PFSK-1 (cell line): Measurements from ENCODE around the gene BPGM.

ENCODE experiments used
- FOXP2 ChIP-seq: optimal IDR thresholded peaks from 2 replicates; pipeline ENCODE3; 2011; ENCODE audit warnings: borderline replicate concordance, control low read depth, inconsistent platforms; ENCODE audit not compliant: insufficient read depth; ENCODE audit errors: extremely low read length, extremely low read depth
- POLR2AphosphoS5 ChIP-seq: IDR thresholded peaks from 2 replicates; pipeline ENCODE4 v1.6.1; 2012; ENCODE audit warnings: low read depth, mild to moderate bottlenecking, control low read depth, low read length, moderate library complexity
- SIN3A ChIP-seq: IDR thresholded peaks from 2 replicates; pipeline ENCODE4 v1.6.1; 2012; ENCODE audit warnings: mild to moderate bottlenecking, low read length, moderate library complexity, borderline replicate concordance; ENCODE audit not compliant: insufficient read depth
- TAF1 ChIP-seq: IDR thresholded peaks from 2 replicates; pipeline ENCODE4 v1.6.1; 2012; ENCODE audit warnings: low read length, control low read depth, borderline replicate concordance; ENCODE audit not compliant: insufficient read depth
- TF ChIP-seq, protein P1 (sequence below), 2 experiments: IDR thresholded peaks; 2 replicates each; pipeline versions ENCODE4 v1.6.1 to v1.8.0; 2011 to 2012; ENCODE audit warnings: low read depth in 2 of 2, low read length in 2 of 2, control low read depth in 1 of 2, inconsistent platforms in 1 of 2, mild to moderate bottlenecking in 1 of 2, moderate library complexity in 1 of 2; ENCODE audit not compliant: insufficient read depth in 1 of 2

The BPGM gene

GRCh38 chr7:134692344-134692705, 45.7 kb downstream of the BPGM start:
- TF ChIP-seq TAF1: no peak
- no peak for TF ChIP-seq SIN3A
- no peak for TF ChIP-seq POLR2AphosphoS5
- TF ChIP-seq, protein P1, sequence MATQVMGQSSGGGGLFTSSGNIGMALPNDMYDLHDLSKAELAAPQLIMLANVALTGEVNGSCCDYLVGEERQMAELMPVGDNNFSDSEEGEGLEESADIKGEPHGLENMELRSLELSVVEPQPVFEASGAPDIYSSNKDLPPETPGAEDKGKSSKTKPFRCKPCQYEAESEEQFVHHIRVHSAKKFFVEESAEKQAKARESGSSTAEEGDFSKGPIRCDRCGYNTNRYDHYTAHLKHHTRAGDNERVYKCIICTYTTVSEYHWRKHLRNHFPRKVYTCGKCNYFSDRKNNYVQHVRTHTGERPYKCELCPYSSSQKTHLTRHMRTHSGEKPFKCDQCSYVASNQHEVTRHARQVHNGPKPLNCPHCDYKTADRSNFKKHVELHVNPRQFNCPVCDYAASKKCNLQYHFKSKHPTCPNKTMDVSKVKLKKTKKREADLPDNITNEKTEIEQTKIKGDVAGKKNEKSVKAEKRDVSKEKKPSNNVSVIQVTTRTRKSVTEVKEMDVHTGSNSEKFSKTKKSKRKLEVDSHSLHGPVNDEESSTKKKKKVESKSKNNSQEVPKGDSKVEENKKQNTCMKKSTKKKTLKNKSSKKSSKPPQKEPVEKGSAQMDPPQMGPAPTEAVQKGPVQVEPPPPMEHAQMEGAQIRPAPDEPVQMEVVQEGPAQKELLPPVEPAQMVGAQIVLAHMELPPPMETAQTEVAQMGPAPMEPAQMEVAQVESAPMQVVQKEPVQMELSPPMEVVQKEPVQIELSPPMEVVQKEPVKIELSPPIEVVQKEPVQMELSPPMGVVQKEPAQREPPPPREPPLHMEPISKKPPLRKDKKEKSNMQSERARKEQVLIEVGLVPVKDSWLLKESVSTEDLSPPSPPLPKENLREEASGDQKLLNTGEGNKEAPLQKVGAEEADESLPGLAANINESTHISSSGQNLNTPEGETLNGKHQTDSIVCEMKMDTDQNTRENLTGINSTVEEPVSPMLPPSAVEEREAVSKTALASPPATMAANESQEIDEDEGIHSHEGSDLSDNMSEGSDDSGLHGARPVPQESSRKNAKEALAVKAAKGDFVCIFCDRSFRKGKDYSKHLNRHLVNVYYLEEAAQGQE (IDR thresholded peaks at IDR 0.05; ENCODE audit: insufficient read depth in 1 of 2, low read depth in 2 of 2, low read length in 2 of 2): no peak
- no peak for TF ChIP-seq FOXP2

DNA sequence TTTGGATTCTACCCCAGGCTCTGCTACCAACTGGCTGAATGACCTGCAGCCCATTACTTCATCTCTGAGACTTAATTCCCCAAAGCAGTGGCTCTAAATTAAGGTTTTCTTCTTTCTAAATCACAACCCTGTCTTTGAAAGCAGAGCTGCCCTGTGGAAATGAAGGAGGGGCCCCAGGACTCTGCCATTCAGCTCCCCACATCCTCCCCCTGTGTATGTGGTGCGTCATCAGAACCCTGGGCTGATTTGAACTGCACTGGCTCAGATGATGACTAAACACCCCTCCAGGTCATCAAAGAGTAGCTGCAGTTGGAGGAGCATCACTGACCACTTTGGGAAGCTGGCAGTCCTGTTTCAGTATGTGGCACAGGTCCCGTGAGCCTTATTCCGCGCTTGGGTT, 46.6 kb downstream of the BPGM start:
- TF ChIP-seq, protein P1 (IDR thresholded peaks at IDR 0.05; ENCODE audit: insufficient read depth in 1 of 2, low read depth in 2 of 2, low read length in 2 of 2): no peak
- TF ChIP-seq POLR2AphosphoS5 (no peak), TAF1 (no peak), SIN3A (no peak), FOXP2 (no peak)

- TF ChIP-seq POLR2AphosphoS5: no peak
- TF ChIP-seq FOXP2: no peak
- TF ChIP-seq, protein P1 (IDR thresholded peaks at IDR 0.05; ENCODE audit: insufficient read depth in 1 of 2, low read depth in 2 of 2, low read length in 2 of 2): no peak
- TF ChIP-seq SIN3A: no peak
- TF ChIP-seq TAF1: no peak
Observed at GRCh38 chr7:134694299-134694698, 47.6 kb downstream of the BPGM start.

DNA sequence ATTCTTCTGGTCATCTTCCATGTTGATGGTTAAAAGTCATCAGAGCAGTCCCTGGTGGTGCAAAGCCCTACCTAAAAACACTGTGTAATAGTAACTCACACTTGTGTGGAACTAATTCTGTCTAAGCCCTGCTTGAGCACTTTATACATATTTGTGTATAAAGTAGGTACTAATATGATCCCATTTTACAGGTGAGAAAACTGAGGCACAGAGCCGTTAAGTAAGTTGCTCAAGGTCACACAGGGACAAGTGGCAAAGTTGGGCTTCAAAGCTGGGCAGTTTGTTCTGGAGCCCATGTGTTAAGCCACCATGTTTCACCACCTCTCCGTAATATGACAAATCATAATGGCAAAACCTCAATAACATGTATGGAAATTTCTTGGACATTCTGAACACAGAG, 48.1 kb downstream of the BPGM start:
- no peak for TF ChIP-seq POLR2AphosphoS5
- no peak for TF ChIP-seq FOXP2
- TF ChIP-seq, protein P1 (IDR thresholded peaks at IDR 0.05; ENCODE audit: insufficient read depth in 1 of 2, low read depth in 2 of 2, low read length in 2 of 2): no peak
- TF ChIP-seq SIN3A: no peak
- TF ChIP-seq TAF1: no peak

DNA sequence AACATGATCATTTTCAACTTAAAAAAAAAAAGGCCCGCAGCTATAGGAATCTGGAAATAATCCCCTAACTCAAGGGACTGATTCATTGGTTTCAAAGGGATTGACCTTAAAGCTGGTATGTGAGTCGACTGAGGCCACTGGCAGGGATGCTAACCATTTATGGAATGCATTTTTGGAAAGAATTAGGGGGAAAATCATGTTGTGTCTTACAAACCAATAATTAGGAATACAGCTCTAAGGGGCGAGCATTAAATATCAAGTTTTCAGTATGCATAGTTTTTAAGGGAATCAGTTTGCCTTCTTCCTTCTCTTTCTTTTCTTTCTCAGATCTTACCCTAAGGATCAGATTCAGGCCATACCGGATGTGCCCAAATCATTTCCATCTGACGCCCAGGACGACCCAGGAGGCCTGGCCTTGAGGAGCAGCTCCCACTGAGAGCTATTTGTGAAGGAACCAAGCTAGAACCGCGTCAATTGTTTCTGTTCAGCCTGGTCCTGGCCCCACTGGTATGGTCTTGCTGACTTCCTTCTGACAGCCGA, 48.7 kb downstream of the BPGM start:
- TF ChIP-seq SIN3A (no peak), TAF1 (no peak), POLR2AphosphoS5 (no peak), FOXP2 (no peak)
- TF ChIP-seq, protein P1 (IDR thresholded peaks at IDR 0.05; ENCODE audit: insufficient read depth in 1 of 2, low read depth in 2 of 2, low read length in 2 of 2): no peak
